ENCODE data around the gene FREM2.

- TF ChIP-seq CTCF (IDR thresholded peaks at IDR 0.05) (no peak), POLR2A (IDR thresholded peaks at IDR 0.05) (no peak)
Measured at GRCh38 chr13:38703255-38703654, 16.4 kb downstream of the FREM2 start.
